Measurements from ENCODE around the gene EMP2.

The EMP2 gene

DNA sequence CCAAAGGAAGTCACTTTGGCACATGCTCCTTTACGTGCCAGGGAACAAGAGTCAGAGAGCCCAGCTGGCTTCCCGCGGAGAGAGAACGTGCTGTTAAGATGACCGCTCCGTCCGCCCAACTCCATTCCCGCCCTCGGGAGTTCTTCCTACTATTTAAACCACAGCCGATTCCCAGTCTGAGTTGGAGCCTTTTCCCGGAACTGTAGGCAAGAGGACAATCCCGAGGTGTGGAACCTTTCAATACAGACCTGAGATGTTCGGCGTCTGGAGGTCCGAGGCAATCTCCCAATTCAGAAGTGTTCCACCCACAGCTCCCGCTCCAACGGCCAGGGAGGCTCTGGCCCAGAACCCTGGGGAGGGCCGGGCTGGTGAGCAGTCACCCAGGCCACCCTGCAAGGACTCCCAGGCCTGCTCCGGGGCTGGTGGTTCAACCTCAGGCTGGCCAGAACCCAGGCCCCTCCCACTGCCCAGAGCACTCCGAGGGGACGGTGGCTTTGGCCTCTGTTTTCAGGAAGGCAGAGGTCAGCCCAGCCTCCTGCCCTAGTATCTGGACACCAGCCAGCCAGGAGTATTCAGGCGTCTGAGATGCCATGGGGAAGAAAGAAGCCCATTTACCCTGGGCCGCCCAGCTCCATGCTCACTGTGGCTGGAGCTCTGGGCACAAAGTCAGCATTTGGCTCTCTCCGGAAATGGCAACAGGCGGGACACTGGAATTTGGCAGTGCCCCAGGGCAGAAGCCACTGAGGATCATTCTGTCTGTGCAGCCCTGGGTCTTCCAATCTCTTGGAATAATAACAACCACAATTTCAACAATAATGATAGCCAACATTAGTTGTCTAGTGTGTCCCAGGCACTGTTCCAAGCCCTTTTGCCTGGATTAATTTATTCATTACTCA is 21.4 kb downstream of the EMP2 start:
- no peak for TF ChIP-seq POLR2AphosphoS5 (IDR thresholded peaks at IDR 0.05; ENCODE audit: low read depth, low read length)
- TF ChIP-seq, protein P1, sequence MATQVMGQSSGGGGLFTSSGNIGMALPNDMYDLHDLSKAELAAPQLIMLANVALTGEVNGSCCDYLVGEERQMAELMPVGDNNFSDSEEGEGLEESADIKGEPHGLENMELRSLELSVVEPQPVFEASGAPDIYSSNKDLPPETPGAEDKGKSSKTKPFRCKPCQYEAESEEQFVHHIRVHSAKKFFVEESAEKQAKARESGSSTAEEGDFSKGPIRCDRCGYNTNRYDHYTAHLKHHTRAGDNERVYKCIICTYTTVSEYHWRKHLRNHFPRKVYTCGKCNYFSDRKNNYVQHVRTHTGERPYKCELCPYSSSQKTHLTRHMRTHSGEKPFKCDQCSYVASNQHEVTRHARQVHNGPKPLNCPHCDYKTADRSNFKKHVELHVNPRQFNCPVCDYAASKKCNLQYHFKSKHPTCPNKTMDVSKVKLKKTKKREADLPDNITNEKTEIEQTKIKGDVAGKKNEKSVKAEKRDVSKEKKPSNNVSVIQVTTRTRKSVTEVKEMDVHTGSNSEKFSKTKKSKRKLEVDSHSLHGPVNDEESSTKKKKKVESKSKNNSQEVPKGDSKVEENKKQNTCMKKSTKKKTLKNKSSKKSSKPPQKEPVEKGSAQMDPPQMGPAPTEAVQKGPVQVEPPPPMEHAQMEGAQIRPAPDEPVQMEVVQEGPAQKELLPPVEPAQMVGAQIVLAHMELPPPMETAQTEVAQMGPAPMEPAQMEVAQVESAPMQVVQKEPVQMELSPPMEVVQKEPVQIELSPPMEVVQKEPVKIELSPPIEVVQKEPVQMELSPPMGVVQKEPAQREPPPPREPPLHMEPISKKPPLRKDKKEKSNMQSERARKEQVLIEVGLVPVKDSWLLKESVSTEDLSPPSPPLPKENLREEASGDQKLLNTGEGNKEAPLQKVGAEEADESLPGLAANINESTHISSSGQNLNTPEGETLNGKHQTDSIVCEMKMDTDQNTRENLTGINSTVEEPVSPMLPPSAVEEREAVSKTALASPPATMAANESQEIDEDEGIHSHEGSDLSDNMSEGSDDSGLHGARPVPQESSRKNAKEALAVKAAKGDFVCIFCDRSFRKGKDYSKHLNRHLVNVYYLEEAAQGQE (IDR thresholded peaks at IDR 0.05; ENCODE audit: insufficient read depth in 1 of 2, low read depth in 2 of 2, low read length in 2 of 2), result no peak
- no peak for TF ChIP-seq TAF1 (IDR thresholded peaks at IDR 0.05; ENCODE audit: borderline replicate concordance, insufficient read depth, low read length)
- no peak for TF ChIP-seq FOXP2 (optimal IDR thresholded peaks at IDR 0.05; ENCODE audit: borderline replicate concordance, extremely low read depth, extremely low read length, insufficient read depth)
- no peak for TF ChIP-seq SIN3A (IDR thresholded peaks at IDR 0.05; ENCODE audit: borderline replicate concordance, insufficient read depth, low read length)

GRCh38 chr16:10558305-10558704 is 22.1 kb downstream of the EMP2 start:
- no peak for TF ChIP-seq FOXP2 (optimal IDR thresholded peaks at IDR 0.05; ENCODE audit: borderline replicate concordance, extremely low read depth, extremely low read length, insufficient read depth)
- TF ChIP-seq TAF1 (IDR thresholded peaks at IDR 0.05; ENCODE audit: borderline replicate concordance, insufficient read depth, low read length), result no peak

GRCh38 chr16:10557750-10558149 is 22.6 kb downstream of the EMP2 start:
- TF ChIP-seq POLR2AphosphoS5 (IDR thresholded peaks at IDR 0.05; ENCODE audit: low read depth, low read length) (no peak), SIN3A (IDR thresholded peaks at IDR 0.05; ENCODE audit: borderline replicate concordance, insufficient read depth, low read length) (no peak), FOXP2 (optimal IDR thresholded peaks at IDR 0.05; ENCODE audit: borderline replicate concordance, extremely low read depth, extremely low read length, insufficient read depth) (no peak), TAF1 (IDR thresholded peaks at IDR 0.05; ENCODE audit: borderline replicate concordance, insufficient read depth, low read length) (no peak)
- TF ChIP-seq, protein P1 (IDR thresholded peaks at IDR 0.05; ENCODE audit: insufficient read depth in 1 of 2, low read depth in 2 of 2, low read length in 2 of 2), result no peak

DNA sequence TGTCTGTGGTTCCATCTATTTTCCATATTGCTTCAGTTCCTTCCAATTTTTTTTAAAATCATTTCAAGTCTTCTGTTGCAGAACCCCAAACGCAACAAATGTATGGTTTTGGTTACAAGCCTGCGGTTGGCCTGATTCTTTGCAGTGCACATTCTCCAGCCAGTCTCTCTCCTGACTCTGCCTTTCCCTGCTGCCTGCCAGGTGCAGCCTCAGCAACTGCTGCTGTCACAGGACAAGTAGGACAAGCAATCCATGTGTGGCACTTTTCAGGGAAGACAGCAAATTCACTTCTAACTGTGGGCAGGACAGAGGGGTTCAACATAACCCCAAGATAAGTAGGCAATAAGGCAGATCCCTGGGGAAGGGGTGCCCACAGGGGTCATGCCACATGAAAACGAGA is 24.2 kb downstream of the EMP2 start:
- TF ChIP-seq TAF1 (IDR thresholded peaks at IDR 0.05; ENCODE audit: borderline replicate concordance, insufficient read depth, low read length) (no peak), FOXP2 (optimal IDR thresholded peaks at IDR 0.05; ENCODE audit: borderline replicate concordance, extremely low read depth, extremely low read length, insufficient read depth) (no peak)
- TF ChIP-seq, protein P1 (IDR thresholded peaks at IDR 0.05; ENCODE audit: insufficient read depth in 1 of 2, low read depth in 2 of 2, low read length in 2 of 2), result no peak

DNA sequence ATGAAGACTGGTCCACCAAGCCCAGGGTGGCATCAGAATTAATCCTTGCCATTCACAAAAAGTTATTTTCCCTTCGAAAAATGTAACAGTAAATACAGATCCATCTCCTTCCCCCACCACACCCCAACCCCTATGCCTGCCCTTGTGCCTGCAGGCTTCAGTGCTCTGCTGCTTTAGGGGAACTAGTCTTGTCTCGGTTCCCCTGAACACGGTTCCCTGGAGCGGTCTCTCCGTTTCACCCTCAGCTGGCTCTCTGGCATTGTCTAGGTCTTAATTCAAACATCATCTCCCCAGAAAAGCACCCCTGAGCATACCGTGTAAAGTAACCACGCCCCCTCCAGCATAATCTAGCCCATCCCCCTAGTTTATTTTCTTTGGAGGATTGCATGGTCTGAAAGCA is 25.8 kb downstream of the EMP2 start:
- TF ChIP-seq FOXP2 (optimal IDR thresholded peaks at IDR 0.05; ENCODE audit: borderline replicate concordance, extremely low read depth, extremely low read length, insufficient read depth) (no peak), TAF1 (IDR thresholded peaks at IDR 0.05; ENCODE audit: borderline replicate concordance, insufficient read depth, low read length) (no peak)

DNA sequence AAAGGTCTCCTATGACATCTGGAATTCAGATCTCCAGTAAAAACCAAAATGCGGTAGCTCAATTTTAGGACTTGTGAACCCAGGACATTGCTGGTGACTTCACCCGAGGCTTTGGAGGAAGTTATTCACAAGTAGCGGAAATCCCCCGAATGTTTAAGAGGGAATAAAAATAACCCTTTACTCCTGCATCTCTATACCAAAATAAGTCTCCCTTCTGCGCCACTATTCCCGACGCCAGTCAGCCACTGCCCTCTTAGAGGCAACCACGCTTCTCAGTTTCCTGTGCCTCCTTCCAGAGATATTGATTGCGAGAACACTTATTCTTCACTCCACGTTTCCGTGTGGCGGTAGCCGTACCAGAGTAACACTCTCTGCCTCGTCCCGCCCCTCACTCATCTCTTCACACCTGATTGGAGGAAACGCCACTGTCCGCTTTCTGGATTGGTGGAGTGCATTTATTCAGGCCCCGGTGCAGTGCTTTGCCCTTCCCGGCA is 27.4 kb downstream of the EMP2 start:
- TF ChIP-seq, protein P1 (IDR thresholded peaks at IDR 0.05; ENCODE audit: insufficient read depth in 1 of 2, low read depth in 2 of 2, low read length in 2 of 2), result no peak
- no peak for TF ChIP-seq POLR2AphosphoS5 (IDR thresholded peaks at IDR 0.05; ENCODE audit: low read depth, low read length)
- TF ChIP-seq SIN3A (IDR thresholded peaks at IDR 0.05; ENCODE audit: borderline replicate concordance, insufficient read depth, low read length), result no peak
- TF ChIP-seq TAF1 (IDR thresholded peaks at IDR 0.05; ENCODE audit: borderline replicate concordance, insufficient read depth, low read length), result no peak
- TF ChIP-seq FOXP2 (optimal IDR thresholded peaks at IDR 0.05; ENCODE audit: borderline replicate concordance, extremely low read depth, extremely low read length, insufficient read depth), result no peak

All from PFSK-1 (cell line).